Subcutaneous abdominal adipose tissue (tissue), 5 donors: ENCODE data around the gene CCDC178.

Experiments used
- H3K27ac ChIP-seq: one replicate; pipeline ENCODE4 v1.7.0; 2013; ENCODE audit warnings: low read depth, mild to moderate bottlenecking, inconsistent platforms, low read length, moderate library complexity
- H3K27me3 ChIP-seq, 5 donors: one replicate each; pipeline ENCODE4 v1.7.0; 2013; ENCODE audit warnings: low read length in 5 of 5, inconsistent platforms in 1 of 5; ENCODE audit not compliant: control insufficient read depth in 5 of 5, insufficient read depth in 4 of 5
- H3K36me3 ChIP-seq, 5 donors: one replicate each; pipeline ENCODE4 v1.7.0; 2013; ENCODE audit warnings: low read length in 5 of 5; ENCODE audit not compliant: control insufficient read depth in 5 of 5, insufficient read depth in 5 of 5
- H3K4me1 ChIP-seq, 5 donors: one replicate each; pipeline ENCODE4 v1.7.0; 2013; ENCODE audit warnings: low read length in 5 of 5, mild to moderate bottlenecking in 3 of 5, moderate library complexity in 1 of 5; ENCODE audit not compliant: control insufficient read depth in 5 of 5, insufficient read depth in 5 of 5
- H3K4me3 ChIP-seq, 5 donors: one replicate each; pipeline ENCODE4 v1.7.0; 2013; ENCODE audit warnings: low read length in 5 of 5, low read depth in 1 of 5
- H3K9ac ChIP-seq, 5 donors: one replicate each; pipeline ENCODE4 v1.7.0; 2013; ENCODE audit warnings: low read length in 5 of 5, mild to moderate bottlenecking in 4 of 5, moderate library complexity in 3 of 5
- H3K9me3 ChIP-seq, 5 donors: one replicate each; pipeline ENCODE4 v1.7.0; 2013; ENCODE audit warnings: low read length in 5 of 5; ENCODE audit not compliant: control insufficient read depth in 5 of 5
- donor health status: healthy.
- donor health status: healthy.
- donor health status: healthy.
- donor health status: healthy.
- donor health status: healthy.

Gene CCDC178

GRCh38 chr18:33113416-33113815 is 327.1 kb downstream of the CCDC178 start:
- Histone ChIP-seq H3K9me3 (peaks cover 0 to 4% (median 0%) of the 10 kb centered on the region in 5 donors), H3K4me1 (peaks cover 0 to 4% (median 0%) of the 10 kb centered on the region in 5 donors), H3K36me3 (no peaks in the 10 kb centered on the region), H3K4me3 (no peak overlapping the region), H3K27me3 (no peaks in the 10 kb centered on the region), H3K9ac (no peak overlapping the region), H3K27ac (no peak overlapping the region)

DNA sequence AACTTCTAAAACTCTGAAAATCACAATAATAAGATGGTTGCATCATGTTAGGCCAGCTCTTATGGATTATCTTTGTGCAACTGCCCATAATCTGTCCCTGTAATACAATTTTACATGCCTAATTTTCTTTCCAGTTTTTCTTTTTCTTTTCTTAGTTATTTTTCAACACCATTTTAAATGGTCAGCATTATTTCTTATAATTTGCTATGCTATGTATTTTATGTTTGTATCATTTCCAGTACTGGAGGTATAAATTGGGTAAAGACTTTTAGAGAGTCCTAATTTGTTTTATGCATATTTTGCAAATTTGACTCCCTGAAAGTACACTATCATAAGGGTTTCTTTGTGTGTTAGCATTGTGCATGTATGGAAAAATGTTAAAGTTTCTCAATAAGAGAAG is 333.0 kb downstream of the CCDC178 start:
- no peak overlapping the region for H3K27ac ChIP-seq
- no peaks in the 10 kb centered on the region for H3K9me3 ChIP-seq
- H3K27me3 ChIP-seq = no peaks in the 10 kb centered on the region
- H3K4me1 ChIP-seq = no peaks in the 10 kb centered on the region
- no peak overlapping the region for H3K4me3 ChIP-seq
- no peak overlapping the region for H3K9ac ChIP-seq
- H3K36me3 ChIP-seq = no peaks in the 10 kb centered on the region

DNA sequence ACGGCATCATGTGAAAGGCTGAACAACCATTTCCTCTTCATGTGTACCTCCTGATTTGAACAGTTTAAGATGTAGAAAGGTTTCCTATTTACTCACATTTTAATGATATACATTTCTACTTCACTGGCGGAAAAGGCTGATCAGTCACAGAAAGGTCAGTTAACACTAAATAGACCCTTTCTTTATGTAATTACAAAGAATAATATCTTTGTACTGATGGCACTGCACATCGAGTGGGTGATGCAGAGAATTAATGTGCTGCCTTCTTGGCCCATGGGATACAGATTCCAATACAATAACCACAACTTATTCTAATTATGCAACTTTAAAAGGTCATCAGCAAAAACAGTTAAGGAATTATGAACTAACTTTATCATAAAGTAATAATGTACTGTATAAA is 339.2 kb downstream of the CCDC178 start:
- no peaks in the 10 kb centered on the region for H3K4me1 ChIP-seq
- H3K4me3 ChIP-seq = no peak overlapping the region
- no peaks in the 10 kb centered on the region for H3K9me3 ChIP-seq
- no peak overlapping the region for H3K27ac ChIP-seq
- H3K36me3 ChIP-seq = no peaks in the 10 kb centered on the region
- H3K9ac ChIP-seq = no peak overlapping the region
- H3K27me3 ChIP-seq = no peaks in the 10 kb centered on the region

GRCh38 chr18:33099626-33100025 is 340.9 kb downstream of the CCDC178 start:
- no peaks in the 10 kb centered on the region for H3K9me3 ChIP-seq
- no peak overlapping the region for H3K9ac ChIP-seq
- no peak overlapping the region for H3K27ac ChIP-seq
- H3K4me3 ChIP-seq = no peak overlapping the region
- H3K36me3 ChIP-seq = no peaks in the 10 kb centered on the region
- H3K27me3 ChIP-seq = no peaks in the 10 kb centered on the region
- no peaks in the 10 kb centered on the region for H3K4me1 ChIP-seq

- H3K9me3 ChIP-seq = no peaks in the 10 kb centered on the region
- H3K36me3 ChIP-seq = no peaks in the 10 kb centered on the region
- no peak overlapping the region for H3K9ac ChIP-seq
Measured at GRCh38 chr18:33097126-33097525, 343.4 kb downstream of the CCDC178 start.

DNA sequence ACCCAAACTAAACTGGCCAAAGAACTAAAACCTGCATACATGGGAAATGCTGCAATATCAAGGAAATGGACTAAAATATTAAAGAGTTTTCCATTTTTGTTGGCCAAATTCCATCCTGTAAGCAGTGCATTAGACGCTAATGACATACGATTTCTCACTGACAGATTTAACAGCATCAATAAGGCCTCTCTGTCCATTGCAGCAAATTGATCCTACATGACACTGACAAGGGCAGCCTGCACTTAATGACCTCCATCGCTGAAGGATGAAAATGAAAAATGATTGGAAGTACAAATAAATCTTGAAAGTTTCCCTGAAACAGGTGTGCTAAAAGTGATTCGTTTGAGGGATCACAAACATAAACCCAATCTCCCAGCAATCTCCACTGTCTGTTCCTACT is 350.1 kb downstream of the CCDC178 start:
- Histone ChIP-seq H3K4me3 (no peak overlapping the region), H3K27ac (no peak overlapping the region), H3K36me3 (no peaks in the 10 kb centered on the region), H3K4me1 (no peaks in the 10 kb centered on the region), H3K9ac (no peak overlapping the region), H3K9me3 (no peaks in the 10 kb centered on the region), H3K27me3 (no peaks in the 10 kb centered on the region)

More at GRCh38 chr18:33097126-33097525, 343.4 kb downstream of the CCDC178 start:
- Histone ChIP-seq H3K4me3 (no peak overlapping the region), H3K4me1 (no peaks in the 10 kb centered on the region), H3K27me3 (no peaks in the 10 kb centered on the region), H3K27ac (no peak overlapping the region)

GRCh38 chr18:33076601-33077000 is 363.9 kb downstream of the CCDC178 start:
- H3K27me3 ChIP-seq = no peaks in the 10 kb centered on the region
- no peaks in the 10 kb centered on the region for H3K4me1 ChIP-seq
- H3K9me3 ChIP-seq = peaks cover 0 to 3% (median 0%) of the 10 kb centered on the region in 5 donors
- H3K27ac ChIP-seq = no peak overlapping the region
- H3K4me3 ChIP-seq = no peak overlapping the region
- no peak overlapping the region for H3K9ac ChIP-seq
- H3K36me3 ChIP-seq = no peaks in the 10 kb centered on the region

GRCh38 chr18:33074125-33074524 is 366.4 kb downstream of the CCDC178 start:
- no peaks in the 10 kb centered on the region for H3K36me3 ChIP-seq
- peaks cover 0 to 3% (median 0%) of the 10 kb centered on the region in 5 donors for H3K9me3 ChIP-seq
- H3K4me3 ChIP-seq = no peak overlapping the region
- H3K9ac ChIP-seq = no peak overlapping the region
- H3K27me3 ChIP-seq = no peaks in the 10 kb centered on the region
- H3K27ac ChIP-seq = no peak overlapping the region
- no peaks in the 10 kb centered on the region for H3K4me1 ChIP-seq

GRCh38 chr18:33062834-33063364 is 377.6 kb downstream of the CCDC178 start:
- peaks cover 0 to 3% (median 0%) of the 10 kb centered on the region in 5 donors for H3K9me3 ChIP-seq
- no peaks in the 10 kb centered on the region for H3K4me1 ChIP-seq
- H3K27me3 ChIP-seq = no peaks in the 10 kb centered on the region
- no peak overlapping the region for H3K4me3 ChIP-seq
- H3K36me3 ChIP-seq = no peaks in the 10 kb centered on the region
- no peak overlapping the region for H3K27ac ChIP-seq
- no peak overlapping the region for H3K9ac ChIP-seq

DNA sequence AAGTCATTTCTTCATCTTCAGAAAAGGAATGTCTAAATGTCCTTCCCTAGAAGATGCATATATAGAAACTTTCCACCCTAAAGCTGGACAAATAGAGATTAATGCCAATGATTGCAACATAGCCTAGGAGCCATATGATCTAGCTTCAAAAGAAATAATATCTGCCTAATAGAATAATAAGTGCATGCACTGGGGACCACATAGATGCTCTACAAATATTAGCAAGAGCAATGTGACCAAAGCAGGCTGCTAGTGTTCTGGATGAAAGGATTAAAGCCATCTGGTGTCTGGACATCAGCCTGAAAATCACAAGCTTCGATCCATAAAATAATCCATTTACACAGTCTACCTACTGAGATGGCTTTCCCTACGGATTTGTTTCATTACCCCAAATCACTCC is 387.6 kb downstream of the CCDC178 start:
- H3K9ac ChIP-seq = no peak overlapping the region
- H3K9me3 ChIP-seq = no peaks in the 10 kb centered on the region
- no peak overlapping the region for H3K4me3 ChIP-seq
- H3K4me1 ChIP-seq = no peaks in the 10 kb centered on the region
- H3K36me3 ChIP-seq = no peaks in the 10 kb centered on the region
- no peak overlapping the region for H3K27ac ChIP-seq
- no peaks in the 10 kb centered on the region for H3K27me3 ChIP-seq

DNA sequence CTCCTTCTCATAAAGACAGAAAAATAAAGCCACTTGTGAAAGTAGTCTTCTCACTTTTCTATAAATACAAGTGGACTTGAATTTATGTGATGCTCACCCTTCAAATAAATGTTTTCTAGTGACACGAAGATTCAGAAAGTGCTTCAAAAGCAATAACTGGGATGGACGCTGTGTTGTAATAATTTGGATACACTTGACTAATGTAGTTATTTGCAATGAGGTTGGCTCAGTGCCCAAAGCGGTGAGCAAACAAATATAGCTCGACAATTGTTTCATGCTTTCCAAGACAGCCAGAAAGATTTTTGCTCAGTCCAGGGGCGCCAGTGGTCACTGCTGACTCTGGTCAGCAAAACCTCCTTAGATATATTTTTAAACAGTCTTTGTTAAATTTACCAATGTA is 389.1 kb downstream of the CCDC178 start:
- H3K4me1 ChIP-seq = no peaks in the 10 kb centered on the region
- no peaks in the 10 kb centered on the region for H3K36me3 ChIP-seq
- no peaks in the 10 kb centered on the region for H3K9me3 ChIP-seq
- no peak overlapping the region for H3K9ac ChIP-seq
- H3K4me3 ChIP-seq = no peak overlapping the region
- no peak overlapping the region for H3K27ac ChIP-seq
- H3K27me3 ChIP-seq = no peaks in the 10 kb centered on the region
